ENCODE results near the gene DAB1. TPM values are rescaled to one million over a fixed set of nuclear protein-coding genes. Genes with fewer than 3 reads are reported as not detected.

DAB1 gene
- total RNA-seq, 4 donors from 2014 or later: 0.48 to 1.1 (median 0.70) TPM

DNA sequence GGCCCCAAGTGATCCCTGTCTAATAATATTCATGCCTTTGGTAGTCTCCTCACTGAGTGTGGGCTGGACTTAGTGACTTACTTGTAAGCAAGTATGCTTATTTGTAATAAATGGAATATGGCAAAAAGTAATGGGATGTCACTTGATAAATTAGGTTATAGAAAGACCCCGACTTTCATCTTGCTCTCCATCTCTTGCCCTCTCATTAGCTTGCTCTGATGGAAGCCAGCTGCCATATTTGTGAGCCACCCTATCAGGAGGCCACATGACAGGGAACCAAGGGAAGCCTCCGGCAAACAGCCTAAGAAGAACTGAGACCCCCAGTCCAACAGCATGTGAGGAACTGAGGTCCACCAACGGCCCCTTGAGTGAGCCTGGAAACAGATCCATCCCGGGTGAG is 107.0 kb downstream of the DAB1 start:
- DNase-seq (ENCODE audit: low spot score): no peak
- no peak for ATAC-seq (ENCODE audit: low FRiP score)
- TF ChIP-seq, protein P1, sequence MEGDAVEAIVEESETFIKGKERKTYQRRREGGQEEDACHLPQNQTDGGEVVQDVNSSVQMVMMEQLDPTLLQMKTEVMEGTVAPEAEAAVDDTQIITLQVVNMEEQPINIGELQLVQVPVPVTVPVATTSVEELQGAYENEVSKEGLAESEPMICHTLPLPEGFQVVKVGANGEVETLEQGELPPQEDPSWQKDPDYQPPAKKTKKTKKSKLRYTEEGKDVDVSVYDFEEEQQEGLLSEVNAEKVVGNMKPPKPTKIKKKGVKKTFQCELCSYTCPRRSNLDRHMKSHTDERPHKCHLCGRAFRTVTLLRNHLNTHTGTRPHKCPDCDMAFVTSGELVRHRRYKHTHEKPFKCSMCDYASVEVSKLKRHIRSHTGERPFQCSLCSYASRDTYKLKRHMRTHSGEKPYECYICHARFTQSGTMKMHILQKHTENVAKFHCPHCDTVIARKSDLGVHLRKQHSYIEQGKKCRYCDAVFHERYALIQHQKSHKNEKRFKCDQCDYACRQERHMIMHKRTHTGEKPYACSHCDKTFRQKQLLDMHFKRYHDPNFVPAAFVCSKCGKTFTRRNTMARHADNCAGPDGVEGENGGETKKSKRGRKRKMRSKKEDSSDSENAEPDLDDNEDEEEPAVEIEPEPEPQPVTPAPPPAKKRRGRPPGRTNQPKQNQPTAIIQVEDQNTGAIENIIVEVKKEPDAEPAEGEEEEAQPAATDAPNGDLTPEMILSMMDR (IDR thresholded peaks at IDR 0.05): no peak

DNA sequence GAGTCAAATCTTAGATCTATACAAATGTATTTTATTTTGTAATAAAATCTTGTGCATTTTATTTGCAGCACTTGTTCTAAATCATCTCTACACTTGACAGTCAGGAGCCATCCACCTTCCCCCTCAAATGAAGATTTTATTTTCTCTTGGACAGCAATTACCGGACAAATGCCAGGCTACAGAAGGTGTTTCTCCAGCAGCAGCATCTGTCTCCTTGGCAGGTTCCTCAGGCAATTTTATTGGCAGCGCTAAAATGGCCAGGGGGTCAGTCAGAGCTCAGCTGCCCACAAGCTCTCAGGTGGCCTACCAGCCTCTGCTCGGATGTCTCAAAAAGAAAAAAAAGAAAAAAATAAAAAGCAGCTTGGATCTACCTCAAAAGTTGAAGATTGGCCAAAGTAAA is 107.6 kb downstream of the DAB1 start:
- ATAC-seq (ENCODE audit: low FRiP score) (no peak), DNase-seq (ENCODE audit: low spot score) (no peak)
- TF ChIP-seq, protein P1 (IDR thresholded peaks at IDR 0.05): no peak

DNA sequence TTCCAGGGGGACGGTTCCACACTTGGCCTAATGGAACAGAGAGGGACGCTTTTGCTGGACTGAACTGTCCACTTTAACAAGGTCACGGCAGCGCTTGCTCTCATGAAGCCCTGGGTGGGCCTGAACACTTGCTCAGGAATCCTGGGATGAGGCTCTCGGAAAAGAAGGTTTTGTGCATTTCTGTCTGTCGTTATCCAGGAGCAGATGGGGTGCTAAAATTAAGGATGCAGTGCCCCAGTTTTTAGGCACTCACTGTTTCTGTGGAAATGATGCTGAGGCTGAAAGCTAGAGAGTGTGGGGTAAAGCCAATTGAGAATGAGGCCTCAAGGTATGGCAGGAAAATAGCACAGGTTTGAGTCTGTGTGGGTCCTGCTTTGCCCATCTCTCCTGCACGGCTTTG is 111.0 kb downstream of the DAB1 start:
- TF ChIP-seq, protein P1 (IDR thresholded peaks at IDR 0.05): no peak
- no peak for ATAC-seq (ENCODE audit: low FRiP score)
- DNase-seq (ENCODE audit: low spot score): no peak

GRCh38 chr1:57311411-57311810 is 112.4 kb downstream of the DAB1 start:
- ATAC-seq (ENCODE audit: low FRiP score) (no peak), DNase-seq (ENCODE audit: low spot score) (no peak)
- TF ChIP-seq, protein P1 (IDR thresholded peaks at IDR 0.05): no peak

GRCh38 chr1:57311006-57311405 is 112.9 kb downstream of the DAB1 start:
- no peak for ATAC-seq (ENCODE audit: low FRiP score)
- DNase-seq (ENCODE audit: low spot score): no peak
- TF ChIP-seq, protein P1 (IDR thresholded peaks at IDR 0.05): no peak

- no peak for DNase-seq (ENCODE audit: low spot score)
- TF ChIP-seq, protein P1 (IDR thresholded peaks at IDR 0.05): no peak
- ATAC-seq (ENCODE audit: low FRiP score): no peak
Observed at GRCh38 chr1:57309630-57310029, 114.2 kb downstream of the DAB1 start.

- ATAC-seq (ENCODE audit: low FRiP score) (no peak), DNase-seq (ENCODE audit: low spot score) (no peak)
- TF ChIP-seq, protein P1 (IDR thresholded peaks at IDR 0.05): no peak
Observed at GRCh38 chr1:57307392-57308170, 116.3 kb downstream of the DAB1 start.

Measured in omental fat pad (tissue), 4 donors.